OCI-LY7 (cell line): ENCODE measurements around the gene SLBP. TPM values are rescaled to one million over a fixed set of nuclear protein-coding genes. Genes with fewer than 3 reads are reported as not detected.

Source experiments
- BruUV-seq: library from RNA; stranded (reverse); fragments of 400-500 nt; replicated peaks from 2 replicates; lab custom pipeline; 2021; lab: Mats Ljungman, UMichigan
- CTCF ChIA-PET: fragments of 300-600 bp; sonication (Branson Sonifier 250); formaldehyde crosslinking; loops from one replicate; lab custom pipeline; 2022; ENCODE audit warnings: antibody characterized with exemption; ENCODE audit not compliant: unreplicated experiment; lab: Charles Lee
- POLR2A ChIA-PET: fragments of 300-600 bp; sonication (Branson Sonifier 250); formaldehyde crosslinking; loops from one replicate; lab custom pipeline; 2022; ENCODE audit warnings: antibody characterized with exemption; lab: Charles Lee
- DNase-seq: peaks from one replicate; pipeline ENCODE4 v3.0.0-alpha.2; 2015; ENCODE audit warnings: low spot score
- H2AFZ ChIP-seq: fragments of 200-600 bp; sonication (generic), shearing (Covaris generic); 2 replicates; pipeline ENCODE4 v1.6.1; 2014; ENCODE audit warnings: mild to moderate bottlenecking, antibody characterized with exemption, low read length, moderate library complexity
- H3K27ac ChIP-seq: fragments of 200-600 bp; sonication (generic); 2 replicates; pipeline ENCODE4 v1.5.1; 2014; ENCODE audit warnings: mixed run types, low read depth, mild to moderate bottlenecking, moderate library complexity, low read length, inconsistent platforms; ENCODE audit not compliant: poor library complexity, severe bottlenecking
- H3K36me3 ChIP-seq: fragments of 200-600 bp; sonication (generic); 2 replicates; pipeline ENCODE4 v1.6.1; 2014; ENCODE audit warnings: mild to moderate bottlenecking, antibody characterized with exemption, low read length, moderate library complexity, mixed read lengths; ENCODE audit not compliant: insufficient read depth
- H3K4me1 ChIP-seq: fragments of 200-600 bp; sonication (generic); 2 replicates; pipeline ENCODE4 v1.5.1; 2014; ENCODE audit warnings: mild to moderate bottlenecking, low read length; ENCODE audit not compliant: insufficient read depth, poor library complexity, severe bottlenecking
- H3K4me2 ChIP-seq: fragments of 200-600 bp; sonication (generic); 2 replicates; pipeline ENCODE4 v1.6.1; 2014; ENCODE audit warnings: mild to moderate bottlenecking, low read length
- H3K4me3 ChIP-seq: fragments of 200-600 bp; sonication (generic); 2 replicates; pipeline ENCODE4 v1.5.1; 2014; ENCODE audit warnings: mild to moderate bottlenecking, low read depth, low read length; ENCODE audit not compliant: poor library complexity, severe bottlenecking
- H3K79me2 ChIP-seq: fragments of 200-600 bp; sonication (generic); 2 replicates; pipeline ENCODE4 v1.6.1; 2016; ENCODE audit warnings: low read depth, mild to moderate bottlenecking, low read length, moderate library complexity, mixed read lengths; ENCODE audit not compliant: insufficient read depth
- H3K9me2 ChIP-seq: fragments of 200-600 bp; sonication (generic); 2 replicates; pipeline ENCODE4 v1.6.1; 2016; ENCODE audit warnings: mild to moderate bottlenecking, low read length, mixed read lengths; ENCODE audit not compliant: insufficient read depth
- H3K9me3 ChIP-seq: fragments of 200-600 bp; sonication (generic); 2 replicates; pipeline ENCODE4 v1.6.1; 2014; ENCODE audit warnings: mild to moderate bottlenecking, mixed run types, low read length, mixed read lengths
- H4K20me1 ChIP-seq: fragments of 200-600 bp; sonication (generic); 2 replicates; pipeline ENCODE4 v1.6.1; 2014; ENCODE audit warnings: mild to moderate bottlenecking, antibody characterized with exemption, low read length, moderate library complexity, mixed read lengths; ENCODE audit not compliant: insufficient read depth
- CTCF ChIP-seq: fragments of 200-600 bp; sonication (generic); conservative IDR thresholded peaks from 2 replicates; pipeline ENCODE4 v1.5.1; 2014; ENCODE audit warnings: mild to moderate bottlenecking, antibody characterized with exemption, low read length, moderate library complexity, mixed read lengths
- EZH2phosphoT487 ChIP-seq: fragments of 200-600 bp; sonication (generic); IDR thresholded peaks from 2 replicates; pipeline ENCODE4 v1.6.1; 2018; ENCODE audit warnings: low read depth, borderline replicate concordance, mild to moderate bottlenecking, mixed run types, antibody characterized with exemption, low read length, moderate library complexity, mixed read lengths
- intact Hi-C: fragments of 100-400 bp; cut with micrococcal nuclease; formaldehyde crosslinking; loops from one replicate; pipeline ENCODE4 v1.10.0; 2022; ENCODE audit not compliant: unreplicated experiment
- total RNA-seq, 2 experiments: library from RNA; depleted of rRNA in 1 of 2; stranded (reverse); fragments of >200 nt in 1 of 2; shearing (Covaris generic) in 1 of 2; gene quantifications; 2 replicates each; pipeline ENCODE4 v1.2.3, GENCODE V29; 2014 to 2022

Gene SLBP
- total RNA-seq, 2 experiments from 2014 or later, result 159 to 196 TPM

GRCh38 chr4:1754336-1754735, 42.2 kb upstream of the SLBP start:
- POLR2A ChIA-PET, result no interaction called here
- no peak overlapping the region for H3K27ac ChIP-seq
- H3K9me3 ChIP-seq, result no peaks in the 10 kb centered on the region
- H3K4me2 ChIP-seq, result no peak overlapping the region
- no peak for TF ChIP-seq EZH2phosphoT487
- H3K4me1 ChIP-seq, result no peaks in the 10 kb centered on the region
- intact Hi-C loops, result no loop called here
- no peak overlapping the region for H3K4me3 ChIP-seq
- no peak overlapping the region for H2AFZ ChIP-seq
- H3K36me3 ChIP-seq, result no peaks in the 10 kb centered on the region
- peak; percentile 13 for DNase-seq
- BruUV-seq, result no TSS peak
- CTCF ChIA-PET, result no interaction called here
- no peaks in the 10 kb centered on the region for H3K79me2 ChIP-seq
- no peaks in the 10 kb centered on the region for H3K9me2 ChIP-seq
- H4K20me1 ChIP-seq, result no peaks in the 10 kb centered on the region

GRCh38 chr4:1753697-1754311, 41.7 kb upstream of the SLBP start:
- Histone ChIP-seq H3K79me2 (no peaks in the 10 kb centered on the region), H4K20me1 (no peaks in the 10 kb centered on the region), H3K4me1 (no peaks in the 10 kb centered on the region), H3K4me2 (no peak overlapping the region), H3K4me3 (no peak overlapping the region), H3K9me2 (no peaks in the 10 kb centered on the region), H3K36me3 (no peaks in the 10 kb centered on the region), H2AFZ (no peak overlapping the region), H3K9me3 (no peaks in the 10 kb centered on the region), H3K27ac (no peak overlapping the region)
- no TSS peak for BruUV-seq
- DNase-seq, result no peak
- TF ChIP-seq EZH2phosphoT487 (no peak), CTCF (no peak)
- POLR2A ChIA-PET, result no interaction called here
- intact Hi-C loops, result no loop called here
- CTCF ChIA-PET, result no interaction called here

- no peak for DNase-seq
- Histone ChIP-seq H3K36me3 (no peaks in the 10 kb centered on the region), H2AFZ (no peak overlapping the region), H3K4me2 (no peak overlapping the region), H3K27ac (no peak overlapping the region), H3K9me2 (no peaks in the 10 kb centered on the region), H3K79me2 (no peaks in the 10 kb centered on the region), H3K4me1 (no peaks in the 10 kb centered on the region), H3K9me3 (no peaks in the 10 kb centered on the region), H4K20me1 (no peaks in the 10 kb centered on the region), H3K4me3 (no peak overlapping the region)
- no TSS peak for BruUV-seq
- POLR2A ChIA-PET, result no interaction called here
- CTCF ChIA-PET, result no interaction called here
- intact Hi-C loops, result no loop called here
- TF ChIP-seq CTCF (no peak), EZH2phosphoT487 (no peak)
Measured at GRCh38 chr4:1753294-1753696, 41.2 kb upstream of the SLBP start.
